ENCODE data around the gene PDE4B.

DNA sequence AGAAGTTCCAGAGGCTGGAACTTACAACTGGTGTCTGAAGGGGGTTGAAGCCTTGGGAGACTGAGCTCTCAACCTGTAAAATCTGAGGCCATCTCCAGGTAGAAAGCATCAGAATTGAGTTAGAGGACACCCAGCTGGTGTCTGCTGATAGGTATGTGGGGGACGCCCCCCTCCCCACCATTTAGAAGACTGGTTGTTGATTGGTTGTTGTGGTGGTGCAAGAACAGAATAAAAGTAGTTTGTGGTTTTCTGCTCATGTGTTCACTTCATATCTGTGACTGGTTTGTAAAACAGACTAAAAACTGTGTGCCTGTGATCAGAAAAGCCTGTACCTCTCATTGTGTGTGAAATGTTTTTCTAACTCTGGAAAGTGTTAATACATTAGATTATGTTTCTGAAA is 33.2 kb upstream of the PDE4B start:
- TF ChIP-seq, protein P1, sequence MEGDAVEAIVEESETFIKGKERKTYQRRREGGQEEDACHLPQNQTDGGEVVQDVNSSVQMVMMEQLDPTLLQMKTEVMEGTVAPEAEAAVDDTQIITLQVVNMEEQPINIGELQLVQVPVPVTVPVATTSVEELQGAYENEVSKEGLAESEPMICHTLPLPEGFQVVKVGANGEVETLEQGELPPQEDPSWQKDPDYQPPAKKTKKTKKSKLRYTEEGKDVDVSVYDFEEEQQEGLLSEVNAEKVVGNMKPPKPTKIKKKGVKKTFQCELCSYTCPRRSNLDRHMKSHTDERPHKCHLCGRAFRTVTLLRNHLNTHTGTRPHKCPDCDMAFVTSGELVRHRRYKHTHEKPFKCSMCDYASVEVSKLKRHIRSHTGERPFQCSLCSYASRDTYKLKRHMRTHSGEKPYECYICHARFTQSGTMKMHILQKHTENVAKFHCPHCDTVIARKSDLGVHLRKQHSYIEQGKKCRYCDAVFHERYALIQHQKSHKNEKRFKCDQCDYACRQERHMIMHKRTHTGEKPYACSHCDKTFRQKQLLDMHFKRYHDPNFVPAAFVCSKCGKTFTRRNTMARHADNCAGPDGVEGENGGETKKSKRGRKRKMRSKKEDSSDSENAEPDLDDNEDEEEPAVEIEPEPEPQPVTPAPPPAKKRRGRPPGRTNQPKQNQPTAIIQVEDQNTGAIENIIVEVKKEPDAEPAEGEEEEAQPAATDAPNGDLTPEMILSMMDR (conservative IDR thresholded peaks at IDR 0.05; ENCODE audit: low read depth, low read length), result no peak
- TF ChIP-seq EZH2 (IDR thresholded peaks at IDR 0.05; ENCODE audit: low read length, unreplicated experiment), result no peak
- no peak for TF ChIP-seq EZH2phosphoT487 (IDR thresholded peaks at IDR 0.05; ENCODE audit: borderline replicate concordance, low read length)

Measured in PC-3 (cell line).